NK-92 (cell line): ENCODE results near the gene UNC13B.

Source experiments
- DNase-seq: peaks from one replicate; lab custom pipeline; 2025; ENCODE audit not compliant: unreplicated experiment; lab: John Stamatoyannopoulos, UW

The UNC13B gene

GRCh38 chr9:35272989-35273388 is 111.2 kb downstream of the UNC13B start:
- DNase-seq, result no peak

- no peak for DNase-seq
Observed at GRCh38 chr9:35273591-35273990, 111.8 kb downstream of the UNC13B start.

GRCh38 chr9:35274993-35275392 is 113.2 kb downstream of the UNC13B start:
- DNase-seq, result no peak

- DNase-seq, result no peak
Observed at GRCh38 chr9:35277171-35277520, 115.3 kb downstream of the UNC13B start.

GRCh38 chr9:35277628-35278359 is 116.0 kb downstream of the UNC13B start:
- DNase-seq, result no peak

- no peak for DNase-seq
Observed at GRCh38 chr9:35279946-35280345, 118.1 kb downstream of the UNC13B start.

GRCh38 chr9:35280399-35280798 is 118.6 kb downstream of the UNC13B start:
- no peak for DNase-seq

GRCh38 chr9:35285731-35286130 is 123.9 kb downstream of the UNC13B start:
- no peak for DNase-seq

- no peak for DNase-seq
Observed at GRCh38 chr9:35286381-35286780, 124.6 kb downstream of the UNC13B start.

- DNase-seq, result no peak
Observed at GRCh38 chr9:35287987-35288632, 126.3 kb downstream of the UNC13B start.

- no peak for DNase-seq
Observed at GRCh38 chr9:35288778-35289177, 127.0 kb downstream of the UNC13B start.

GRCh38 chr9:35293376-35293964 is 131.7 kb downstream of the UNC13B start:
- DNase-seq, result no peak

GRCh38 chr9:35294066-35294465 is 132.3 kb downstream of the UNC13B start:
- no peak for DNase-seq

- DNase-seq, result no peak
Observed at GRCh38 chr9:35294556-35294955, 132.7 kb downstream of the UNC13B start.

- DNase-seq, result no peak
Observed at GRCh38 chr9:35295369-35296036, 133.7 kb downstream of the UNC13B start.

GRCh38 chr9:35303567-35303966 is 141.8 kb downstream of the UNC13B start:
- DNase-seq, result no peak

- DNase-seq, result no peak
Observed at GRCh38 chr9:35306283-35306682, 144.5 kb downstream of the UNC13B start.

GRCh38 chr9:35308316-35308715 is 146.5 kb downstream of the UNC13B start:
- DNase-seq, result no peak

GRCh38 chr9:35311891-35312639 is 150.3 kb downstream of the UNC13B start:
- DNase-seq, result no peak

GRCh38 chr9:35313460-35313859 is 151.7 kb downstream of the UNC13B start:
- no peak for DNase-seq

GRCh38 chr9:35313916-35314315 is 152.1 kb downstream of the UNC13B start:
- DNase-seq, result no peak
